Measurements from ENCODE around the gene BEND3.

The BEND3 gene

GRCh38 chr6:107026965-107027364, 88.3 kb downstream of the BEND3 start:
- TF ChIP-seq SIN3A (IDR thresholded peaks at IDR 0.05; ENCODE audit: borderline replicate concordance, insufficient read depth, low read length) (no peak), POLR2AphosphoS5 (IDR thresholded peaks at IDR 0.05; ENCODE audit: low read depth, low read length) (no peak), TAF1 (IDR thresholded peaks at IDR 0.05; ENCODE audit: borderline replicate concordance, insufficient read depth, low read length) (no peak), FOXP2 (optimal IDR thresholded peaks at IDR 0.05; ENCODE audit: borderline replicate concordance, extremely low read depth, extremely low read length, insufficient read depth) (no peak), REST (IDR thresholded peaks at IDR 0.05; ENCODE audit: insufficient read depth in 1 of 2, low read depth in 2 of 2, low read length in 2 of 2) (no peak)

- TF ChIP-seq SIN3A (IDR thresholded peaks at IDR 0.05; ENCODE audit: borderline replicate concordance, insufficient read depth, low read length) (no peak), TAF1 (IDR thresholded peaks at IDR 0.05; ENCODE audit: borderline replicate concordance, insufficient read depth, low read length) (no peak), FOXP2 (optimal IDR thresholded peaks at IDR 0.05; ENCODE audit: borderline replicate concordance, extremely low read depth, extremely low read length, insufficient read depth) (no peak), POLR2AphosphoS5 (IDR thresholded peaks at IDR 0.05; ENCODE audit: low read depth, low read length) (no peak), REST (IDR thresholded peaks at IDR 0.05; ENCODE audit: insufficient read depth in 1 of 2, low read depth in 2 of 2, low read length in 2 of 2) (no peak)
These were observed 93.7 kb downstream of the BEND3 start for GRCh38 chr6:107021446-107022185.

GRCh38 chr6:107020239-107020638, 95.1 kb downstream of the BEND3 start:
- TF ChIP-seq TAF1 (IDR thresholded peaks at IDR 0.05; ENCODE audit: borderline replicate concordance, insufficient read depth, low read length) (no peak), FOXP2 (optimal IDR thresholded peaks at IDR 0.05; ENCODE audit: borderline replicate concordance, extremely low read depth, extremely low read length, insufficient read depth) (no peak), REST (IDR thresholded peaks at IDR 0.05; ENCODE audit: insufficient read depth in 1 of 2, low read depth in 2 of 2, low read length in 2 of 2) (no peak), SIN3A (IDR thresholded peaks at IDR 0.05; ENCODE audit: borderline replicate concordance, insufficient read depth, low read length) (no peak), POLR2AphosphoS5 (IDR thresholded peaks at IDR 0.05; ENCODE audit: low read depth, low read length) (no peak)

- no peak for TF ChIP-seq FOXP2 (optimal IDR thresholded peaks at IDR 0.05; ENCODE audit: borderline replicate concordance, extremely low read depth, extremely low read length, insufficient read depth)
- TF ChIP-seq TAF1 (IDR thresholded peaks at IDR 0.05; ENCODE audit: borderline replicate concordance, insufficient read depth, low read length) = no peak
- no peak for TF ChIP-seq POLR2AphosphoS5 (IDR thresholded peaks at IDR 0.05; ENCODE audit: low read depth, low read length)
- no peak for TF ChIP-seq SIN3A (IDR thresholded peaks at IDR 0.05; ENCODE audit: borderline replicate concordance, insufficient read depth, low read length)
- no peak for TF ChIP-seq REST (IDR thresholded peaks at IDR 0.05; ENCODE audit: insufficient read depth in 1 of 2, low read depth in 2 of 2, low read length in 2 of 2)
These were observed 96.3 kb downstream of the BEND3 start for GRCh38 chr6:107019047-107019446.

Data from PFSK-1 (cell line).